Islet precursor cell (in vitro differentiated cells): ENCODE measurements around the gene PHACTR2.
"Not testable (repeated sequence)": the region's sequence is repeated elsewhere in the genome, so short reads cannot be mapped to it uniquely, and the experiment has no call there.

Experiments used
- DNase-seq: peaks from one replicate; pipeline ENCODE4 v3.0.0-alpha.2; 2018

The PHACTR2 gene

GRCh38 chr6:143700684-143701348, 23.1 kb downstream of the PHACTR2 start:
- DNase-seq = no peak

- no peak for DNase-seq
These were observed 23.8 kb downstream of the PHACTR2 start for GRCh38 chr6:143701349-143702234.

- no peak for DNase-seq
These were observed 27.8 kb downstream of the PHACTR2 start for GRCh38 chr6:143705569-143705968.

GRCh38 chr6:143707697-143708096, 29.9 kb downstream of the PHACTR2 start:
- no peak for DNase-seq

GRCh38 chr6:143708889-143709288, 31.1 kb downstream of the PHACTR2 start:
- DNase-seq = no peak

- no peak for DNase-seq
These were observed 33.9 kb downstream of the PHACTR2 start for GRCh38 chr6:143711714-143712113.

GRCh38 chr6:143718472-143718871, 40.7 kb downstream of the PHACTR2 start:
- no peak for DNase-seq

GRCh38 chr6:143721642-143722041, 43.9 kb downstream of the PHACTR2 start:
- no peak for DNase-seq

- DNase-seq = no peak
These were observed 47.1 kb downstream of the PHACTR2 start for GRCh38 chr6:143724876-143725275.

- DNase-seq = no peak
These were observed 48.4 kb downstream of the PHACTR2 start for GRCh38 chr6:143726015-143726647.

- DNase-seq = no peak
These were observed 49.3 kb downstream of the PHACTR2 start for GRCh38 chr6:143727035-143727434.

- DNase-seq = no peak
These were observed 54.0 kb downstream of the PHACTR2 start for GRCh38 chr6:143731789-143732188.

- no peak for DNase-seq
These were observed 54.8 kb downstream of the PHACTR2 start for GRCh38 chr6:143732536-143732935.

GRCh38 chr6:143733510-143733909, 55.7 kb downstream of the PHACTR2 start:
- DNase-seq = no peak

GRCh38 chr6:143734641-143735063, 56.9 kb downstream of the PHACTR2 start:
- no peak for DNase-seq

- not testable (repeated sequence) for DNase-seq
These were observed 60.4 kb downstream of the PHACTR2 start for GRCh38 chr6:143738072-143738690.

GRCh38 chr6:143739341-143739851, 61.6 kb downstream of the PHACTR2 start:
- DNase-seq = no peak

- no peak for DNase-seq
These were observed 62.4 kb downstream of the PHACTR2 start for GRCh38 chr6:143740213-143740612.

- DNase-seq = no peak
These were observed 63.7 kb downstream of the PHACTR2 start for GRCh38 chr6:143741480-143741879.

- DNase-seq = no peak
These were observed 64.5 kb downstream of the PHACTR2 start for GRCh38 chr6:143742070-143742954.

- DNase-seq = no peak
These were observed 65.1 kb downstream of the PHACTR2 start for GRCh38 chr6:143742955-143743255.
